GM18951 (cell line): ENCODE measurements around the gene FLNA.

Experiments
- POLR2A ChIP-seq: IDR thresholded peaks from 4 replicates; pipeline ENCODE4 v1.6.1; 2011; ENCODE audit warnings: mild to moderate bottlenecking; ENCODE audit not compliant: insufficient read length, insufficient read depth; ENCODE audit errors: extremely low read depth
- in situ Hi-C: fragments of 300-500 bp; cut with MboI; formaldehyde crosslinking; loops from one replicate; pipeline ENCODE4 v1.12.0; 2022; ENCODE audit warnings: low sequenced_read_pairs, mixed read lengths, inconsistent platforms; ENCODE audit not compliant: unreplicated experiment

FLNA gene

DNA sequence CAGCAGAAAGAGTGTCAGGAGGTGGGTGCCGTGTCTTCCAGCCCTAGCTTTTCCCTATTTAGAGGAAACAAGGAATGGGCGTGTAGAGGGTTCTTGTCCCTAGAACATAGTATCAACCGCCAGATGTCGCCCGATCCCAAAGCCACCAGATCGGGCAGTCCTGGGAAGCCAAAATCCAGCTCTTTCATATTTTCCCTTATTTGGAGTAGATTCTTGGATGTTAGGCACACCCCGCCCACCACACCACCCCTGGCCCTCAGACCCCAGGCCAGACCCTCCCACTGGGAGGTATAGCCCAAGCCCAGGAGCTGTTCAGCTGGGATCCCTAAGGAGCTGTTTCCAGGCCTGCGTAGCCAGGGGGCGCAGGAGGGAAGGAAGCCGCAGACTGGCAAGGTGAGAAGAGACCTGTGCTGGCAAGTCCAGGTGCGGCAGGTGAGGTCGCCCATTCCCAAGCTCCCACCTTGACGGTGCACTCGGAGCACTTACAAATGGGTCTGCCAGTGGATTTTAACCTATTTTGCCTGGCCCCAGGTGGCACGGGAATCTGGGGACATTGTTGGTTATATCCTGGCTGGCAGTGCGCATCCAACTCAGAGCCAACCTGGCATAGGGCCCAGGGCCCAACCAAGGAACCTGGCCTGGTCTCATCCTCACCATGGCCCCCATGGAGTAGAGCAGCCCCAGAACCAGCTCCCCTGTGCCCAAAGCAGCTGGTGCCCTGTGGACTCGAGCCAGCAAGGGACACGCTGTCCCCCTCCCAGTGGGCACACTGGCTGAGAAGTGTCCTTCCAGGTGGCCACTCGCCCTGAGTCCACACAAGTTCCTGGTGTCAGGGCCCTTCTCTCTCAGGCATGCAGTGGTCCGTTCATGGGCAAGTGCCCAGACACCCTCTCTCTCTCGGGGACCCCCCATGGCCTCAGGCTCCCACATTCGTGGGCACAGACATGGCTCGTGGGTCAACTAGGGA is 811 bp downstream of the FLNA start:
- no peak for TF ChIP-seq POLR2A
- in situ Hi-C loops: no loop called here

DNA sequence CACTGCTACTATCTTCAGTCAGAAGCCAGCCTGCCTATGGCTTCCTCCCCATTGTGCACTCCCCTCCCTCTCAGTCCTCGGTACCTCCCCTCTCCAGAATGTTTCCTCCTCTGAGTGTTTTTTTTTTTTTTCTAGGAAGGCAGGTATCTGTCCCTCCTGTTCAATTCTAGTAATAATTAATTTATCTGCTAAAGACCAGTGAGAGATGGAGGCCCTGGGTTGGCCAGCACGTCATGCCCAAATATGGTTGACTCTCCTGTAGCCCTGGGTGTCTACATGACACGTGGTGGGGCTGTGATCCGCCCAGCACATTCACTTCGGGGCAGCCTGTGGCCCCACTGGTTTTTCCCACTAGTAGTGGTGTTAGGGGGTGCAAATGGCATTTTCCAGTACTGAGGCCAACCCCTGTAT is 1.8 kb downstream of the FLNA start:
- TF ChIP-seq POLR2A: peak; percentile 48
- in situ Hi-C loops: no loop called here

DNA sequence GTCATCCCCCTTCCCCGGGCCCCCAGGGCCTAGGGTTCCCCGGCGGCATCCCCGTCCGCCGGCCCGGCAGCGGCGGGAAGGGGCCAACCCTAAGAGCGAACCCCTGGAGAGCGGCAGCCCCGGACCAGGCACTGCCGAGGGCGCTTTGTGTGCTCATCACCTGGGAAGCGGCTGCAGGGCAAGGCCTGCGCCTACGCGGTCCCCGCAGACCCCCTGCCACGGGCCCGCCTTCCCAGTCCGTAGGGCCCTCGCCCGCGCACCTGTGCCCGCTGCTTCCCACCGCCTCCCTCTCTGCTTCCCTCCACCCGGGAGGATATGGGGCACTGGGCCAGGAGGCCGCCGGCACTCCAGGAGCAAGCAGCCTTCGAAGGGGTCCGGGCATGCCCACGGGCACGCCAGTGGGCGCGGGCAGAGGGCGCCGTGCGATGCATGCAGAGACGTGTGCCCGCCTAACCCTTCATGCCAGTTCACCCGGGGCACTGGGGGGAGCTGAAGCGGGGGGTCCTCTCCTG is 2.6 kb downstream of the FLNA start:
- in situ Hi-C loops: no loop called here
- peak; percentile 14 for TF ChIP-seq POLR2A

DNA sequence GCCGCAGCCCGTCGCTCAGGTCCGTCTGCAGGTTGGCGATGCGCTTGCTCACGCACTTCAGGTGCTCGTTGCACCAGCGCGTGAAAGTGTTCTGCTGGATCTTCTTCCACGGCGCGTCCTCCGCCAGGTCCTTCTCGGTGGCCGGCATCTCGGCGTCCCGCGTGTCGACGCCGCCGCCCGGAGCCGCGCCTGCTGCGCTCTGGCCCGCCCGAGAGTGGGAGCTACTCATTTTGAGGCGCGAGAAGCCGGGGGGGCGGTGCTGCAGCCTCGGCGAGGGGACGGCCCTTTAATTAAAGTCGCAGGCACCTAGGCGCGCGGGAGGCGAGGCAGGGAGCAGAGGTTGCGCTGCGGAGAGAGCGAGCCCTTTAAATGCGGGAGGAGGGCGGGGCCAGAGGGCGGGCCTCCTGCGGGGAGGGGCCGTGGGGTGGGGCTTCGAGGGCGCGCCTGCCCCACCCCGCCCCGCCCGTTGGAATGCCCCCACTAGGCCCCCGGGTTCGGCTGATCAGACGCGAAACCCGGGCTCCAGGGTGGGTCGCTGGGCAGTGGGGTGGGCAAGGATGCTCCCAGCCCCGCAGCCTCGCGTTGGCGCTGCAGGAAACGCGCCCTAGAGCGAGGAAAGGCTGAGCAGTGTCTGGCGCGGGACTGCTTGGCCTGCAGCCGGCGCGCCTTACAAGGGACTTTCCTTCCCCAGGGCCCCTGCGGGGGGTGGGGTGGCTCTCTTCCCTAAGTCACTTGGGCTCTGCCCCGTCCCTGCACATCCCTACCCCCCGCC is 3.2 kb downstream of the FLNA start:
- TF ChIP-seq POLR2A: peak; percentile 99
- in situ Hi-C loops: no loop called here

DNA sequence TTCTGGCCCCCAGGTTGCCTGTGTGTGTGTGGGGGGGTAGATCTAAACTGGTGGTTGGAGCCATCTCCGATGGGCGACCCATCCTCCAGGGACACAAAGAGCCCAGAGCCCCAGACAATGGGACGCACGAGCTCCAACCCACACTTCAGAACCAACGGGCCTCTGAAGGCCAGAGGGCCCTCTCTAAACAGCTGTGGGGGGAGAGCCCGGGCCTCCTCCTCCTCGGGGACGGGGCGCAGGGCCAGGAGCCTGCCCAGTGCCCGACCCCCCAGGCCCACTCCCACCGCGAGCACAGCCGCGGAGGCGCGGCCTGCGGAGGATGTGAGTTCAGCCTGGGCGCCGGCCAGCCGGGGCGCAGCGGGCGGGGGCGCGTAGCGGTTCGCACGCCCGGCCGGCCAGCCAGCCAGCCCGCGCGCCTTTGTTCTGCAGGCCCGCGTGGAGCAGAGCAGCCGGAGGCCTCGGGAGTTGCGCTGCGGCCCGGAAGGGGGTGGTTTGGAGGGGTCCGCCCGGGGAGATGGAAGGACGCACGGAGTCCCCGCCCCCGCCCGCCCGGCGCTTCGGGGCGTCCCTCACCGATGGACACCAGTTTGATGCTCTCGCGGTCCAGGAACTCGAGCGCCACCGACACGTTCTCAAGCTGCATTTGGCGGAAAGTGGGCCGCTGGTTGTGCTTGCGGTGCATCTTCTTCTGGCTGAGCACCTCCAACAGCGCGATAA is 4.0 kb downstream of the FLNA start:
- in situ Hi-C loops: no loop called here
- no peak for TF ChIP-seq POLR2A

DNA sequence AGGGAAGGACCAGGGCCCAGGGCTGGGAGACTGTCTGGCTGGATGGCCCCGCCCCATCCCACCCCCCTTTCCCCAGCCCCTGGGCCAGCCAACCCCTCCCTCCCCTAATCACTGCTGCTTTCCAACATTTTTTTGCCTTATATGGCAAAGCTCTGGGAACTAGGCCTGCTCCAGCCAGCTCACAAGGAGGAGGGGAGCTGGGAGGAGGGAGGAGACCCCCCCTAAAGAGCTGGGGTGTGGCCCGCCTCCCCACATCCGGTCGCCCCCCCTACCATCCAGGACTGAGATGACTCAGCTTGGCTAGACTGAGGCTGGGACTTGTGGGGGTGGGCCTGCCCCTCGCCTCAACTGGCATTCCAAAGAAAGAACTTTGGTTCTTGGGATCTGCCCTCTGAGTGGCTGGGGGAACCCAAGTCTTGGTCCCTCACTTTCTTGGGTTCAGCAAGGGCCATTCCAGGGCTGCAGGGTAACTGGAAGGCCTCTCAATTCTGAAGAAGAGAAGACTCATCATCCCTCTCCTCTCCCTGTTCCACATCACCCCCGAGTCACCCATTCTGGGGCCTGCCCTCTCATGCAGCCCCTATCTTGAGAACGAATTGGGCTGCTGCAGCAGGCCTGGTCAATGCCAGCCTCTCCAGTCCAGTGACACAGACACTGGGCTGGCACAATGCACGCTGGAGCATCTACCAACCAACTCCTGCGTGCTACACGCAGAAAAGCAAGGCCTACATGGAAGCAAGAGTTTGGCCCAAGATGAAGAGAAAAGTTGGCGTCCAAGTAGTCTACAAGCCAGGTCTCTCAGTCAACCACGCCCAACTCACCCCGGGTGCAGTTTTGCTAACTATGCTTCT is 4.8 kb downstream of the FLNA start:
- no peak for TF ChIP-seq POLR2A
- in situ Hi-C loops: no loop called here

DNA sequence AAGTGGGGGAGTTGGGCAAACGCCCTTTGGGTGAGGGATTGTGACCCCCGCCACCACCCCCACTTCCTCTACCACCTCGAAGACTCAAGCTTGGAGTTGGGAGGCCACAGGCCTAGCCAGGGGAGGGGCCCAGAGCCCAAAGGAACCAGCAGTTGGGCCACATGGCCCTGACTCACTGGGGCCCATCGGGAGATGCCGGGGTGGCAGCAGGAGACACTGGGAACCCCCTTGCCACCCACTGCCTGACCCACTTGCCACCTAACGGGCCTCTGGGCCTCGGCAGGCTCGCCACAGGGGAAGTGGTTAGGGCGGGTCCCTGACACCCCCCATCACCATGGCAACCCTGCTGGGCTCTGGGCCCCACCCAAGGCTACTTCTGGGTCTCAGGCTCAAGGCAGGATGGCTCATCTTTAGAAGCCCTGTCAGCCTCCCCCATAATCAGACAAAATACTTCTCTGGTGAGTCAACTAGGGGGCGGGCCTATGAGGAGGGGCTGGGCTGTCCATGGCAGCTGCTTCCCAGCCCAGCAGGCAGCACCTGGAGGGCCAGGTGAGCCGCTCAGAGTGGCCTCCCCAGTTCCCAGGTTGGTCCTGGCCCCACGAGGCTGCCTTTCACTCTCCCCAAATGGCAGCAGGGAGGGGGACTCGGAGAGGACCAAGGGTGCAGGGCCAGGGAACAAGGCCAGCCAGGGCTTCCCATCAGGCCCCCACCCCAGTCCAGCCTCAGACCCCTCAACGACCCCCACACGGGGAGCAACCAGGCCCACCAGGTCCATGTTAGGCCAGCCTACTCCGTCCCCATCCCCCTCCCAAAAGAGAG is 5.6 kb downstream of the FLNA start:
- in situ Hi-C loops: no loop called here
- TF ChIP-seq POLR2A: peak; percentile 32

DNA sequence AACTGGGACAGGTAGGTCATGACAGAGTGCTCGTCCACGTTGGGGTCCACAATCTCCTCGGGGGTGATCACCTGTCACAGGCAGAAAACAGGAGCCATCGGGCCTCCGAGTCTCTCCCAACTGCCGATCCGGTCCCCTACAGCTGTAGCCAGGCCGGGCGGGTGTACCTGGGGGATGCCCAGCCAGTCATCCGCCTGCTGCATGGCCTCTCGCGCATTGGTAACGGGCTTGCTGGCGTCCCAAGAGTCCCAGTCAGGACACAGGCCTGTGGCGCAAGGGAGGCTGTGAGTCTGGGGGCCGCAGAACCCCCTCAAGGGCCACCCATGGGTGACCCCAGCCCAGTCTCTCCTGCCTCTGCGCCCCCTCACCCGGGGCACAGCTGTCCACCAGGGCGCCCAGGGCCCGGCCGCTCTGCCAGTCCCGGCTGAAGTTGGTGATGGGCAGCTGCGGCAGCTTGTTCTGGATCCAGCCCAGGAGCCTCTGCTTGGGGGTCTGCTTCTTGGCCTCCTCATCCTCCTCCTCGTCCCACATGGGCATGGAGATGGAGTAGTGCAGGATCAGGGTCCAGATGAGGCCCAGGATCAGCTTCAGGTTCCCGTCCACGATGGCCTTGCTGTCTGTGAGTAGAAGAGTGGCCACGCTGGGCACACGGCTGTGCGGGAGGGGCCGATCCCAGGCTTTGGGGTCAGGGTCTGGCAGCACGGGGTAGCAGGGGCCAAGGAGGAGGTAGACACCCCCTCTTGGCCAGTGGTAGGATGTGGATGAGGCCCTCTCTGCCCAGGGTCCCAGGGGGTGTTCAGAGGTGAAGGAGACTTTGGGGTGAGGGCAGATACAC is 6.7 kb downstream of the FLNA start:
- in situ Hi-C loops: no loop called here

DNA sequence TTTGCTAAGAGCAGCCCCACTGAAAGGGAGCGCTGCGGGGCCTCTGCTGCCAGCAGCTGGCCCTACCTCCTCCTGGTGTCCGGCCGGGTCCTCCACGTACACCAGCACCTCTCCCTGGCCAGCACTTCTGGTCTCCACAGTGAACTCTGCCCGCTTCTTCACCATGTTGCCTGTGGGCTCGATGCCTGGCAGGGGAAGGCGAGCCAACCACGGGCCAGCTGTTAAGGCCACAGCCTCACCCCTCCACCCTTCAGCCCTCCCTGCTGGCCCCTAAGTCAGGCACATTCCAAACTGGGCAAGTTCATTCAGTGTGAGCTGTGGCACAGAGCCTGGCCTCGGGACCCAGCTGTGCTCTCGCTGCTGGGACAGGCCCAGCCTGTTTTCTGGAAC is 7.8 kb downstream of the FLNA start:
- no peak for TF ChIP-seq POLR2A
- in situ Hi-C loops: no loop called here

More for the DNA sequence above, 6.7 kb downstream of the FLNA start:
- peak; percentile 6 for TF ChIP-seq POLR2A

DNA sequence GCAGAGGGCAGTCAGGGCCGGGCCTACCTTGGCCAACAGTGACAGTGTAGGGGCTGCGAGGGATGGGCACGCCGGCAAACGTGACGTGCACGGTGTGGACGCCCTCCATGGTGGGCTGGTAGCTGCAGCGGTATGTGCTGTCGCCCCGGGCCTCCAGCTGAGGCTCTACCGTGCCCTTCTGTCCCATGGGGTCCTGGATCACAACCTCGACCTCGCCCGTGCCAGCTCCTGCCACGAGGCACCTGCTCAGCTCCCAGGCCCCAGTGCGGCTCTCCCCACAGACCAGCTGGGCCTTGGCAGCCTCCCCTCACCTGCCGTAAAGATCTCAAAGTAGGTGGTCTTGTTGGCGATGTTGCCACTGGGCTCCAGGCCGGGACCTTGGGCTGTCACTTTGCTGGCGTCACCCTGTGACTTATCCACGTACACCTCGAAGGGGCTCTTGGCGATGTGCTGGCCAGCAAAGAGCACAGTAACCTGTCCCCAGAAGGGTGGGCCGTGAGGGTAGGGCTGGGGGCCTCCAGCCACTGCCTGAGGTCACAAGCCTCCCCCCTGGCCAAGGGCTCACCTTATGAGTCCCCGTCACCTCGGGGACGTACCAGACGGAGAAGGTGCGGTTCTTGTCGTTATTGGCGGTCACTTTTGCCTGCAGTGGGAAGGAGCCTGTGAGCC is 8.3 kb downstream of the FLNA start:
- no peak for TF ChIP-seq POLR2A
- in situ Hi-C loops: no loop called here
